GM21526 (cell line): ENCODE data around the gene ZMYND8.
"Not testable (repeated sequence)": the region's sequence is repeated elsewhere in the genome, so short reads cannot be mapped to it uniquely, and the experiment has no call there.

Source experiments
- ATAC-seq: cut with Tn5 transposase; IDR thresholded peaks from one replicate; pipeline ENCODE4 v1.9.1; 2021; ENCODE audit warnings: moderate library complexity; ENCODE audit not compliant: unreplicated experiment, low FRiP score

ZMYND8 gene

DNA sequence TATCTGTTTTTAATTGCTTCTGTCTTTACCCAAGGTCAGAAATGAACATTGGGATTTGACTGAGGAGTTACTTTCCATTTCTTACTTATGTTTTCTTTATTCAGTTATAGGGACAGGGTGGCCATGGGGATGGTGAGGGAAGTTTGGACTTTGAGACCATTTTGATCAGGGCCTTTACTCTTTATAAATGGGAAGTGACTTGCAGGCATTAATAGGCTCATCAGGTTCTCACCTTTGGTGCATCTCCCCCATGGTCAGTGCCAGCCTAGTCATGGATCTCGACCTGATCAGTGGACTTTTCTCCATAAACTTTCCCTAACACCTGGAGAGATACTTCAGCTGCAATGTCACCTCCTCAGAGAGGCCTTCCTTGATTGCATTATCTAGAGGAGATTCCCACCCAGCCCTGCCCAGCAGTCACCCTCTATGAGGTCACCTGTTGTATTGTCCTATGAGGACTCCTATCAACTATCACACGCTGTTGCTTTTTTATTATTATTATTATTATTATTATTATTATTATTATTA, 16.8 kb upstream of the ZMYND8 start:
- ATAC-seq: no peak

DNA sequence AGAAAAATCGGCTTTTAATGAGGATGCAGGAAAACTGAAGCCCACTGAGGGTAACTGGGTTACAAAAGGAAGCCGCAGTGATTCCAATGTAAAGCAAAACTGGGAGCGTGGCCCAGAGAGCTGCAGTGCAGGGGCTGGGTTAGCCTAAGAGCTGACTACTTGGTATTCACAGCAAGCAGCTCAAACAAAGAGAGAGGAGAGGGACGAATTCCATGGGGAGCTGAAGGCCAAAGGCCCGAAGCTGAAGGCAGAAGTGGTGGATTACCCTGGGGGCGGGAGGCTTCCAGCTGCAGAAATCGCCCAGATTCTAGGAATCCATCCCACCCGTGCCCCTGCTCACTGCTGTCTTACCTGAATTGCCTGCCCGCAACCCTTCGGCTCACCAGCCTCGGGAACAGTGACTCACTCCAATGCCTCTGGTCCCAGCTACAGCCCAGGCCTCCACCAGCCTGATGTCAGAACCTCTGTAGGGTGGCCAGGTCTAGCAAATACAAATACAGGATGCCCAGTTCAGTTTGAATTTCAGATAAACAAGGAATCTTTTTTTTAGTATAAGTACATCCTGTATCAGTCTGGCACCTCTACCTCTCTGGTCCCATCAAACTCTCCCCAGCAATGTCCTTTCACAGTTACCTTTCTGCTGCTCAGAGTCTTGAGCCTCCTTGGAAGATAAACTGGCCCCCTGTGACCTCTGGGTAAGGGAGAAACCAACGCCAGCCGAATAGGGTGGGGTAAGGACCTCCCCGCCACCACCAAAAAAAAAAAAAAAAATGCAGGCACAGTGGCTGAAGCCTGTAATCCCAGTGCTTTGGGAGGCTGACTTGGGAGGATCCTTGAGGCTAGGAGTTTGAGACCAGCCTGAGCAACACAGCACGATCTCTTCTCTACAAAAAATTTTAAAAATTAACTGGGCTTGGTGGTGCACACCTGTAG, 14.6 kb upstream of the ZMYND8 start:
- ATAC-seq: no peak

DNA sequence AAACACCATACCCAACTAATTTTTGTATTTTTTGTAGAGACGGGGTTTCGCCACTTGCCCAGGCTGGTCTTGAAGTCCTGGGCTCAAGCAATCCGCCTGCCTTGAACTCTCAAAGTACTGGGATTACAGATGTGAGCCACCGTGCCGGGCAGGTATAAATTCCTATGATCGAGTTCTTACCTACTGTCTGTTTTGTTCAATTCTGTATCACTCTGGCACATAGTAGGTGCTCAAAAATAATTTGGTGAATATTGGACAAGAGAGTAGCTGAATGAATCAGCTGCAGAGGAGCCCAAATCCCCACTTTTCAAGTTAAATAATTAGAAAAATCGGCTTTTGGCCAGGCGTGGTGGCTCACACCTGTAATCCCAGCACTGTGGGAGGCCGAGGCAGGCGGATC, 13.7 kb upstream of the ZMYND8 start:
- ATAC-seq: no peak

DNA sequence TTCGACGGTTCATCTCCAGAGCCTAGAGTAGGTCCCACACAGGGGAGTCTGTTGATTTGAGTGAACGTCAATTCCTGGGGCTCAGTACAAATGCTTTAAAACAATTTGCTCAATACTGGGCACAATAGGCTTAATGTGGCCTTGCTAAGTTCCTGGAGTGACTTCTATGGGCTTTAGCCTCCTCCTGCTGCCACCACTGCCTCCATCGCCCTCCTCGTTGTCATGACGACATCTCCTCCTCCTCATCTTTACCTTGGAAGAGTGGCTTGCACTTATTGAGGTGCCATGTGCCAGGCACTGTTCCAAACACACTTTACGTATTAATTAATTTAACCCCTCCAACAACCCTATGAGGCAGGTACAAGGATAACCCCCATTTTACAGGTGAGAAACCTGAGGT, 11.8 kb upstream of the ZMYND8 start:
- no peak for ATAC-seq

DNA sequence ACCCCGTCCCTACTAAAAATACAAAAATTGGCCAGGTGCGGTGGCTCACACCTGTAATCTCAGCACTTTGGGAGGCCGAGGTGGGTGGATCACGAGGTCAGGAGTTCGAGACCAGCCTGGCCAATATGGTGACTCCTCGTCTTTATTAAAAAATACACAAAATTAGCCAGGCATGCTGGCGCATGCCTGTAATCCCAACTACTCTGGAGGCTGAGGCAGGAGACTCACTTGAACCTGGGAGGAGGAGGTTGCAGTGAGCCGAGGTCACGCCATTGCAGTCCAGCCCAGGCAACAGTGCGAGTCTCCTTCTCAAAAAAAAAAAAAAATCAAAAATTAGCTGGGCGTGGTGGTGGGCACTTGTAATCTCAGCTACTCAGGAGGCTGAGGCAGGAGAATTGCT, 9.8 kb upstream of the ZMYND8 start:
- not testable (repeated sequence) for ATAC-seq

DNA sequence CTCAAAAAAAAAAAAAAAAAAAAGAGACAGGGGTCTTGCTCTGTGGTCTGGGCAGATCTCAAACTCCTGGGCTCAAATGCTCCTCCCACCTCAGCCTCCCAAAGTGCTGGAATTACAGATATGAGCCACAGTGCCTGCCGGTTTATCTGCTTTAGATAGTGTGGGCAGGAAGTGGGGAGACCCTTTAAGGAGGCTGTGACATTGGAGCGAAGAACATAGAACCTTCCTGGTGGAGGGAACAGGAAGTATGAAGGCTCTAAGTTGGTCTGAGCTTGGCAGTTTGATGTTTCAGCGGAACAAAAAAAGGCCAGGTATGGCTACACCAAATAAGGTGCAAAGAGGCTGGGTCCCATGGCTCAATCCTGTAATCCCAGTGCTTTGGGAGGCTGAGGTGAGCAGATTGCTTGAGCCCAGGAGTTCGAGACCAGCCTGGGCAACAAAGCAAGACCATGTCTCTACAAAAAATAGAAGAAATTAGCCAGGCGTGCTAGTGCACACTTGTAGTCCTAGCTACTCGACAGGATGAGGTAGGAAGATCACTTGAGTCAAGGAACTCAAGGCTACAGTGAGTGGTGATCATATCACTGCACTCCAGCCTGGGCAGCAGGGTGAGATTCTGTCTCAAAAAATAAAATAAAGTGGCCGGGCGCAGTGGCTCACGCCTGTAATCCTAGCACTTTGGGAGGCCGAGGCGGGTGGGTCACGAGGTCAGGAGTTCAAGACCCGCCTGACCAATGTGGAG, 8.7 kb upstream of the ZMYND8 start:
- ATAC-seq: no peak

DNA sequence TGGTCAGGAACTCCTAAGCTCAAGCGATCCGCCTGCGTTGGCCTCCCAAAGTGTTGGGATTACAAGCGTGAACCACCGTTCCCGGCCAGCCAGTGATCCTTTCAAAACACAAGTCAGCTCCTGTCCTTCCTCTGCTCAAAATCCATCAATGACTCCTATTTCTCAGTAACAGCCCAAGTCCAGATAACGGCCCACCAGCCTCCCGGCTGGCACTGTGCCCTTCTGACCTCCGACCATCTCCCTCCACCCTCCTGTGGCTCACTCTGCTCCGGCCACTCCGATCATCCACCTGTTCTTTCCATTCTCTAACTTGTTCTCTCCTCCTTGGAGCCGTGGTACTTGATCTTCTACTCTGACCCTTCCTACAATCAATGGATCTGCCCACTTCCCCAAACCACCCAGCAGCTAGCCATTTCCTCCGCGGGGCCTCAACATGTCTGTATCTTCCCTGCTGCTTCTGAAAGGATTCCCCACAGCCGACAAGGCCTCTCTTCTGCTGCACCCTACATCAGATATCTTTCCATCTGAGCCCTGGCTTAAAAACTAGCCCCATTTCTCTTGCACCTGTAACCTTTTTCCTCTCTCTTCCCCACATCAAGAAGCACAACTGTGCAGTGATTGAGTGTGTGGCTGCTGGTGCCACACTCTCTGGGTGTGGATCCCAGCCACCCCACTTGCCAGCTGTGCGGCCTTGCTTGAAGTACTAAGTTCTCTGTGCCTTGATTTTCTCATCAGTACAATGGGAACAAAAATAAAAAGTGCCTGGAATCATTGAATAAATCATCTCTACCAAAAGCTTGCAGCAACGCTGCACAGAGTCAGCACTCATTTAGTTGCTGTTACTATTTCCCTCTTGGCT, 6.1 kb upstream of the ZMYND8 start:
- no peak for ATAC-seq

DNA sequence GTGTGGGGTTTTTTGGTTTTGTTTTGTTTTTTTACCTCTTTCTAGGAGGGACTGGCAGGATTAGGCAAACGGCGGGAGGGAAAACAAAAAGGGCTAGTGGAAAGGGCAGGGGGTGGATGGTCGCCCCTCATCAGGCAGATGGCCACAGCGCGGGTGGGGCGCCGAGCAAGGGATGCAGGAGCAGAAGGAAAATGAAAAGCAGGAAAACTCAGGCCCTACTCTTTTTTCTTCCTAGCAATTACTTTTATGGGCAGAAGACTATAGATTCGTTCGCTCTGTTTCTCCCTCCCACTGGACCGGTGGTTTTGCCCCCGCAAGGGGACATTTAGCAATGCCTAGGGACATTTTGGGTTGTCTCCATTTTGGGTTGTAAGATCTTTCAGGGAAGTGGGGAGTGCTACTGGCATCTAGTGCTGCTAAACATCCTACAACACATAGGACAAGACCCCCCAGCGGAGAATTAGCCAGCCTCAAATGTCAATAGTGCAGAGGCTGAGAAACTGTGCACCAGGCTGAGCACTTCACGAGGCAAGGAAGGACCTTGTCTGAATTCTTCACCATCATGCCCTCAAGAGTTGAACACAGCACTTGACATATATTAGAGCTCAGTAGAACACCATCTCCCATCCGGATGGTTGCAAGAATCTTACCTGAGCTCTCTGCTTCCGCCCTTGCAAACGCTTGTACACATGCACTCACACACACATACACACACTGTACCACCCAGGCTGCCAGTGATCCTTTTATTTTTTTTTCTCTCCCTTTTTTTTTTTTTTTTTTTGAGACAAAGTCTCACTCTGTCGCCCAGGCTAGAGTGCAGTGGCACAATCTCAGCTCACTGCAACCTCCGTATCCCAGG, 4.8 kb upstream of the ZMYND8 start:
- ATAC-seq: no peak

DNA sequence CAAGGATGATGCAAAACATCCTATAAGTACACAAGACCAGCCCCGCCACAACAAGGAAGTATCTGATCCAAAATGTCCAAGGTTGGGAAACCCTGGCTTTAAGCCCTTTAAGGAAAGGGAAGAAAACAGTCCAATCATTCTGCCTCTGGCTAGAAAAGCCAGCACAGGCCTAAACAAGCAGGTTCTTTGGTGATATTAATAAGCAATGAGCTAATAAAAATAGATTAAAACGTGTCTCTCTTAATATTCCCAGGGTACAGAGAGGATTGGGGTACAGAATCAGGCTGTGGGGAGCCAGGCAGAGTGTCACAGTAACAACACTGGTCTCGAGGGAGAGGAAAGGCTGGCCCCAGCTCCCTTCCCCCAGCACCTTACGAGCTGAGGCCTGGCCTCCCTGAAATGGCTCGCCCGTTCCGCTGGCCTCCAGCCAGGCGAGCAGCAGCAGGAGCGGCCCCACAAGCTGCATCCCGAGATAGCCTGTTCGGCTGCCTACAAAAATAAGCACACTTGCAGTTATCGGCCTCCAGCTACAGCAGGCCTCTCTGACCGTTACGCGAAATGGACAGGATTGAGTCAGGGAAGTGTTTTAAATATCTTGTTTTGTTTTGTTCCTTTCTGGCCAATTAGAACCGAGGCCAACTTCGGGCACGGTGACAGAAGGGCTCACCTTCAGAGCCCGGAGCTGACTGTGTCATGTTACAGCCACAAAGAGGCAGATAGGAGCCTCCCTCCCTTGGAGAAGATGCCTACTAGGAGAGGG, 4.0 kb upstream of the ZMYND8 start:
- no peak for ATAC-seq

DNA sequence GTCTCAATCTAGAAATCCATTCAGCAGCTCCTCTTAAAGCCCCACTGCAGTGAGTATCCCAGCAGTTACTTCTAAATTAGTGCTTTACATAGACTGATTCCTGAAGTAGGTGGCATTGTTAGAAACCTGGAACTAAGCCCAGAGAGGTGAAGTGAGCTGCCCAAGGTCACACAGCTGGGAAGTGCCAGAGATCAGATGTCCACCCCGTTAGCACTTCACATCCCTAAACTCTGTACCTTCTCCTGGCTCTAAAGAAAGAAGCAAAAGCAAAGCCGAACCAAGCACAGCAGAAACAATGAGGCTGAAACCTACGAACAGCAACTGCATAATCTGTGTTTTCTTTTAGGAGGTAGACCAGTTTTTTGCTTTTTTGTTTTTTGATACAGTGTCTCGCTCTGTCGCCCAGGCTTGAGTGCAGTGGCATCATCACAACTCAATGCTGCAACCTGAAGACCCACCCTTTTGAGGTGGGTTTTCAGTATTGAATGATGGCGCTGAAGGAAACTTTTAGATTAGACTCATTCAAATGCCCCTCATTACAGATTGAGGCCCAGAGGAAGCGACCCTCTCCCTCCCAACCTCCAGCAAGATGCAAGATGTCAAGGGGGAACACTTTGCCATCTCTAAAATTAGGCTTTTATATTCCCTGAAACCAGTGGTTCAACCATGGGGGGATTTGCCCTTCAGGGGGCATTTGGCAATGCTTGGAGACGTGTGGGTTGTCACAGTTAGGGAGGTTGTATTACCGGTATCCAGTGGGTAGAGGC, 3.2 kb upstream of the ZMYND8 start:
- no peak for ATAC-seq

DNA sequence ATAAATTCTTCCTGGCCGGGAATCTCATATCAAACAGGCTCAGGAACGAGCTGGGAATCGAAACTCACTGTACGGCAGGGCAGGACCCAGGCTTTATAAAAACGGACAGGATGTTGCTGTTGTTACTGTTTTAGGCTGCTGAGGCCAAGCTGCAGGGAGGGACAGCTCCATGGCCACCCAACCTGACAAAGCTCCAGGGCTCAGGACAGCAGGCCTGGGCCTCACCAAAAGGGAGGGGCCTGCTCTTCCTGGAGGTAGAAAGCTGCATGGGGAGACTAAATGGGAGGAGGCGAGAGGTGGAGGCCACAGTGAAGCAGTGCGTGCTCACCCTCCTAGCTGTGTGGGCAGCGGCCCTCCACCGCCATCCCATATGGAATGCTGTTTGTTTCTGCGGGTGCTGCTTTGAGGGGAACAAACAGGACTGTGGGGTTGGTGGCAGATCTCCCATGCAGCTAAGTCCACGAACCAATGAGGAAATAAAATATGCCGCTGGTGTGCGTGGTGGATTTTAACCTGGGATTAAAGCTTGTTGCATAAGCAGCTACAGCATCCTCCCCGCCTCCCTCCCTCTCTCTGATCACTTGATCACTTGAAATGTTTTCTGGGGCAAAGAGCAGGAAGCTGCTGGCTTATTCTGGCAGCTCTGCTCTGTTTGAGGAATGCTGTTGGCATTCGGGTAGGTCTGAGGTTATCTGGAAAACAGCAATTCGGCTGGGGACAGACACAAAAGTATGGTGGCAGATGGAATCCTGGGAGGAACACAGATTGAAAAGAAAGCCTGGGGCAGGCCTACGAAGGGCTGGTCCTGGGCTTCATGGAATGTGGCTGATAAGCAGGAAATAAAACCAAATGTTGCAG, 2.4 kb upstream of the ZMYND8 start:
- ATAC-seq: no peak

DNA sequence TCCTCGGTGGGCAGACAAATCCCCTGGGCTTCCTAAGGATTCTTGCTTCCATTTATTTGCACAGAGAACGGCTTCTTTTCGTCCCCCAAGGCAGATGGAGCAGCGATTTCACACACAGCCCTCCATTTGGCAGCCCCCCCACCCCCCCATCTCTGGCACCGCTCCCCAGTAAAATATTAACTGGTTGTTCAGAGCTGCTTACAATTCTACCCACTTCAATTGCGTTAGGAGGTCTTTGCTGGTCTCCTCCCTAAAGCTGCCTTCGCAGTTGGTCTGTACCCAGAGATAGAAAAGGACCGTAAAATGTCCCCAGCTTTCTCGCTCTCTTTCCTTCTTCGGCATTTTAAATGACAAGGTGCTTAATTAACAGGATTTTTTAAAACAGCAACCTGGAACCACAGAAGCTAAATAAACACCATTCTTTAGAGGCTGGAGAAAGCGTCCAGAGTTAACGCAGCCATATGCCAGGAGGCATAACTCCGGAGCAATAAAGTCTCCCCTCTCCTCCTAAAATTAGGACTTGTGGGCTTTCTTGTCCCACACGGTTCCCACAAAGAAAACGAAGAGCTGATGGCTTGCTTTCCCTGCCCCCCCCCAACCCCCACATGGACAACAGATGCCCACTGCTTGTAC, 1.7 kb upstream of the ZMYND8 start:
- no peak for ATAC-seq

DNA sequence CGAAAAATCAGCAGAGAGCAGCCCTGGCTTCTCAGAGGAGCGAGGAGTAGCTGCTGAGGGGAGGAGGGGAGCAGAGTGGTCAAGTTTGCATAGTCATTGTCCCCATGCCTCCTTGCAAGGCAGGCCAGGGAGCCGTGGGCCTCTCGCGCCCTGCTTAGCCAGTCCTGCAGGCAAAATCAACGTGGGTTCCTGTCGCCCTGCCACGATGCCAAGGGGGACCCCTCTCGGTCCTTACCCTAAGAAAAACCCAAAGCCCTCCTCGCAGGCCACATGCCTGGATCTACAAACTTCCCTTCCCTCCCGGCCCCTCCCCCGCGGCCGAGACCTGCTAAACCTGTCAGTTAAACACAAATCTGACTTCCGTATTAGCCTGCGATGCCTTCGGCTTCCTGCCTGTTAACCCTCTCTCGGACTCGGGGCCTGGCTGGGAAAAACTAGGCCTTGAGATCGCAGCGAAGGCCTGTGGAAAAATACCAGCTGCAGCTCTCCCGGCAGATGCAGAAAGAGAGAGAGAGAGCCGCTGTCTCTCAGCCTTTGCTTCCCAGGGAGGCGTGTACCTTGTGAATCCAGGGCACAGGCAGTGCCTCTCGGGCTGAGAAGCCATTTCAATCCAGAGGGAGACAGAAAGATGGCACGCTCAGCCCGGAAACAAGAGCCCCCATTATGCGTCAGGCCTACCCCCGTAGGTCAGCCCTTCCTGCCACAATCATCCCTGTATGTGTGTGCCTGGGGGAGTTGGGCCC, 968 bp upstream of the ZMYND8 start:
- no peak for ATAC-seq

DNA sequence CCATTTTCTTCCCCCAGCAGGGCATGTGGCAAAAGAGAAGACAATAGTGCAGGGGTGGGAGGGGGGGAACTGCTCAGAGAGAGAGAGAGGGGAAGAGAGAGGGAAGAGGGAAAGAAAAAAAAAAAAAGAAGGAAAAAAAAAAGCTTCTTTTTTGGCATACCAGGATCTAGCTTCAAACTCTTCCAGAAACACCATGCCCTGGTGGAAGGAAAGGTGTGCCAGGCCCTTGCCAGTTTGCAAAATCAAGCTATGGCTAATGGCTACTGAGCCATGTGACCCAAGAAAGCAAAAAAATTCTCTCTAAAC, 326 bp downstream of the ZMYND8 start:
- no peak for ATAC-seq

DNA sequence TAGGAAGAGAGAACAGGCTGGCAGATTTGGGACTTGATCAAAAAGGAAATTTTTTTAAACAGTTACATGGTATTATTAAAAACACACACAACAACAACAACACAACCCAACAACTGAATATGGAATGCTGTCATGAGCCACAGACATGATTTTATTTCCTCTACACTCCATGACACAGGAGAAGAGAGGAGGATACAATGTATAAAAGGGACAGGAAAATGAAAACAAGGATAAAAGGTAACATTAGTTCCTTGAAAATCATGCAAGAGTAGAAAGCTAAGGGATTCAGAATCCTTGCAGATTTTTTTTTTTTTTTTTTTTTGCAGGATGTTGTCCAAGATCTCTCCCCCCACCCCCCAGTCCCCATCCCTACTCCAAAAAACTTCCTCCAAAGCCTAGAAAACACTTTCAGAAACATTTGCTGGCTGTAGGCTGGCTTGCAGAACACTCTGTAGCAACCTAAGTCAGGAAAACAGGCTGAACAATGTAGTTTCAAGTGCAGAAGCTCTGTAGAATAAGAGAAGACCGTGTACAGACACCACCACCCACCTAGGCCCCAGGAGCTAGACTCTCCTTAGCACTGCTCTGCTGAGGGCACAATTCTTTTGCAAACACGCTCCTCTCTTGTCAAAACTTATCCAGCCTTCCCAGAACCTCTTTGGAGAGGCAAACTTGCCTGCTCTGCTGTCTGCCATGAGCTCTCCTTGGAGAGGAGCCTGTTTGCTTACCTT, 845 bp downstream of the ZMYND8 start:
- no peak for ATAC-seq
